ENCODE data around the gene TSPO.

TSPO gene

DNA sequence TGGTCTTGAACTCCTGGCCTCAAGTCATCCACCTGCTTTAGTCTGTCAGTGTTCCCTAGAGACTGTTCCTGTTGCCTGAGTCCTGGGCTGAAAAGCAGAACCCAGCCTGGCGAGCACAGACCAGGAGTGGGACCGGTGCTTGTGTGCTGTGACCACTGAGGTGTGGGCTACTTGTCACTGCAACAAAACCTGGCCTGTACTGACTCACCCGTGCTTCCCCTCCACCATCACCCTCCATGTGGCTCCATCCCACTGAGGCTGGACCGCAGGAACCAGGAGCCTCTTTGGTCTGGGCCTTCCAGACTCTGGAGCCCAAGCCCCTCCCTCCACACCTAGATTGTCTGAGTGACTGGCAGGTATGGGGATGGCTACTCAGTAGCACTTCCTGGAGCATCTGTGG lies 16.8 kb upstream of the TSPO start:
- TF ChIP-seq CREB1 (IDR thresholded peaks at IDR 0.05; ENCODE audit: low read depth) = no peak
- no peak for TF ChIP-seq RAD21 (IDR thresholded peaks at IDR 0.05; ENCODE audit: low read depth)
- TF ChIP-seq CEBPB (IDR thresholded peaks at IDR 0.05) = no peak
- TF ChIP-seq, protein P1, sequence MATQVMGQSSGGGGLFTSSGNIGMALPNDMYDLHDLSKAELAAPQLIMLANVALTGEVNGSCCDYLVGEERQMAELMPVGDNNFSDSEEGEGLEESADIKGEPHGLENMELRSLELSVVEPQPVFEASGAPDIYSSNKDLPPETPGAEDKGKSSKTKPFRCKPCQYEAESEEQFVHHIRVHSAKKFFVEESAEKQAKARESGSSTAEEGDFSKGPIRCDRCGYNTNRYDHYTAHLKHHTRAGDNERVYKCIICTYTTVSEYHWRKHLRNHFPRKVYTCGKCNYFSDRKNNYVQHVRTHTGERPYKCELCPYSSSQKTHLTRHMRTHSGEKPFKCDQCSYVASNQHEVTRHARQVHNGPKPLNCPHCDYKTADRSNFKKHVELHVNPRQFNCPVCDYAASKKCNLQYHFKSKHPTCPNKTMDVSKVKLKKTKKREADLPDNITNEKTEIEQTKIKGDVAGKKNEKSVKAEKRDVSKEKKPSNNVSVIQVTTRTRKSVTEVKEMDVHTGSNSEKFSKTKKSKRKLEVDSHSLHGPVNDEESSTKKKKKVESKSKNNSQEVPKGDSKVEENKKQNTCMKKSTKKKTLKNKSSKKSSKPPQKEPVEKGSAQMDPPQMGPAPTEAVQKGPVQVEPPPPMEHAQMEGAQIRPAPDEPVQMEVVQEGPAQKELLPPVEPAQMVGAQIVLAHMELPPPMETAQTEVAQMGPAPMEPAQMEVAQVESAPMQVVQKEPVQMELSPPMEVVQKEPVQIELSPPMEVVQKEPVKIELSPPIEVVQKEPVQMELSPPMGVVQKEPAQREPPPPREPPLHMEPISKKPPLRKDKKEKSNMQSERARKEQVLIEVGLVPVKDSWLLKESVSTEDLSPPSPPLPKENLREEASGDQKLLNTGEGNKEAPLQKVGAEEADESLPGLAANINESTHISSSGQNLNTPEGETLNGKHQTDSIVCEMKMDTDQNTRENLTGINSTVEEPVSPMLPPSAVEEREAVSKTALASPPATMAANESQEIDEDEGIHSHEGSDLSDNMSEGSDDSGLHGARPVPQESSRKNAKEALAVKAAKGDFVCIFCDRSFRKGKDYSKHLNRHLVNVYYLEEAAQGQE (IDR thresholded peaks at IDR 0.05; ENCODE audit: low read depth) = no peak
- TF ChIP-seq, protein P2, sequence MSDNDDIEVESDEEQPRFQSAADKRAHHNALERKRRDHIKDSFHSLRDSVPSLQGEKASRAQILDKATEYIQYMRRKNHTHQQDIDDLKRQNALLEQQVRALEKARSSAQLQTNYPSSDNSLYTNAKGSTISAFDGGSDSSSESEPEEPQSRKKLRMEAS (IDR thresholded peaks at IDR 0.05) = no peak
- no peak for TF ChIP-seq EP300 (IDR thresholded peaks at IDR 0.05; ENCODE audit: borderline replicate concordance)
- TF ChIP-seq FOXM1 (IDR thresholded peaks at IDR 0.05; ENCODE audit: borderline replicate concordance, low read depth) = no peak

DNA sequence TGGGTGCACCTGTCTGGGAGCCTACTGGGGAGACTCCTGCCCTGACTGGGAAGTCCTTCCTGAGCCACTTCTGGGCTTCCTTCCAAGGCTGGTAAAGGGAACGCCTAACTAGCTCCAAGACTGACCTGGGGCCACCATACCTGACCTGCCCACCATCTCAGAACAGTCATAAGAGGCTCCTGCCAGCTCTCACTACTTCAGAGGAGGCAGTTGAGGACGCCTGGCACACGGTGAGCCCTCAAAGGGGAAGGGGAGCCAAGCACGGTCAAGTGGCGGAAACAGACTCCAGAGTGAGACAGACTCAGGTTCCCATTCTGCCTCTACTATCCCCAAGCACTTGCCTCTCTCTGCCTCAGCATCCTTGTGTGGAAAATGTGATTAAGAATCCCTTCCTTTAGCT lies 15.8 kb upstream of the TSPO start:
- no peak for TF ChIP-seq RAD21 (IDR thresholded peaks at IDR 0.05; ENCODE audit: low read depth)
- no peak for TF ChIP-seq CEBPB (IDR thresholded peaks at IDR 0.05)
- TF ChIP-seq ZBTB7A (IDR thresholded peaks at IDR 0.05; ENCODE audit: low read depth) = no peak
- TF ChIP-seq, protein P2 (IDR thresholded peaks at IDR 0.05) = no peak
- no peak for TF ChIP-seq CREB1 (IDR thresholded peaks at IDR 0.05; ENCODE audit: low read depth)
- TF ChIP-seq, protein P3, sequence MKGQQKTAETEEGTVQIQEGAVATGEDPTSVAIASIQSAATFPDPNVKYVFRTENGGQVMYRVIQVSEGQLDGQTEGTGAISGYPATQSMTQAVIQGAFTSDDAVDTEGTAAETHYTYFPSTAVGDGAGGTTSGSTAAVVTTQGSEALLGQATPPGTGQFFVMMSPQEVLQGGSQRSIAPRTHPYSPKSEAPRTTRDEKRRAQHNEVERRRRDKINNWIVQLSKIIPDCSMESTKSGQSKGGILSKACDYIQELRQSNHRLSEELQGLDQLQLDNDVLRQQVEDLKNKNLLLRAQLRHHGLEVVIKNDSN (IDR thresholded peaks at IDR 0.05) = no peak

DNA sequence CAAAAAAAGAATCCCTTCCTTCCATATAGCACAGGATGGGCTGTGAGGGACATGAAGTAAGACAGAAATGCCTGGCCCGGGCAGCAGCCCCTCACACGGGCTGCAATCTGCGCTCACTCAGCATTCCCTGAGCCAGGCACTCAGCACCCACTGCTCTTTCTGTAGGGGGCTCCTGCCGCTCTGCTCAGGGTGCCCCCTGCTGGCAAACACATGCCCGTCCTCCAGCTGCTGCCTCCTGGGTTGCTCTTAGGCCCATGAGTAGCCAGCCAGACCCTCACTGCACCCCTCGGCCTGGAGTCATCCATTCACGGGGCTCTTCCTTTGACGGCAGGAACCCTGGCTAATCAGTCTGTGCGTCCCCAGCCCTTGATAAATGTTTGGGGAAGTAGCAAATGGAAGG lies 15.1 kb upstream of the TSPO start:
- TF ChIP-seq, protein P2 (IDR thresholded peaks at IDR 0.05) = no peak
- TF ChIP-seq RAD21 (IDR thresholded peaks at IDR 0.05; ENCODE audit: low read depth) = peak; percentile 48; the same call in 1 of the 2 replicates

DNA sequence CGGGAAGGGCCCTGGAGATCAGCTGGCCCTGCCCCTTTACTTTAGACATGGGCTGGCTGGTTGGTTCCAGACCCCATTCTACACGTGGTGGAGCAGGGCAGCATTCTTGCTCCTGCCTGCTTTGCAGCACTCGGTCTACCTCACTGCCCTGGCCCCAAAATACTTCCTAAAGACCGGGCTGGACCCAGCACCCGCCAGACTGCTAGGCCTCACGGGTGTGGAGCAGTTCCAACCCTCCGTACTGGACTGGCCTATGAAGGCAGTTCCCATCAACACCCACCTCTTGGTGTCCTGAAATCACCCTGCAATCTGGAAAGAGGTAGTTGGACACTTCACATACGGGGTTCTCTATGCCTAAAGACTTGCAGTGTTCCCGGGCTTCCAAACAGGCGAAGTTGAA lies 14.6 kb upstream of the TSPO start:
- TF ChIP-seq, protein P2 (IDR thresholded peaks at IDR 0.05) = no peak
- TF ChIP-seq YY1 (IDR thresholded peaks at IDR 0.05; ENCODE audit: low read depth) = no peak
- TF ChIP-seq TCF12 (IDR thresholded peaks at IDR 0.05; ENCODE audit: low read depth) = no peak
- TF ChIP-seq EGR1 (IDR thresholded peaks at IDR 0.05) = no peak
- TF ChIP-seq, protein P3 (IDR thresholded peaks at IDR 0.05) = no peak
- TF ChIP-seq EP300 (IDR thresholded peaks at IDR 0.05; ENCODE audit: borderline replicate concordance) = no peak
- no peak for TF ChIP-seq FOXM1 (IDR thresholded peaks at IDR 0.05; ENCODE audit: borderline replicate concordance, low read depth)
- TF ChIP-seq ZBTB7A (IDR thresholded peaks at IDR 0.05; ENCODE audit: low read depth) = no peak
- TF ChIP-seq TAF1 (IDR thresholded peaks at IDR 0.05; ENCODE audit: low read depth) = no peak
- no peak for TF ChIP-seq RAD21 (IDR thresholded peaks at IDR 0.05; ENCODE audit: low read depth)
- no peak for TF ChIP-seq CREB1 (IDR thresholded peaks at IDR 0.05; ENCODE audit: low read depth)

DNA sequence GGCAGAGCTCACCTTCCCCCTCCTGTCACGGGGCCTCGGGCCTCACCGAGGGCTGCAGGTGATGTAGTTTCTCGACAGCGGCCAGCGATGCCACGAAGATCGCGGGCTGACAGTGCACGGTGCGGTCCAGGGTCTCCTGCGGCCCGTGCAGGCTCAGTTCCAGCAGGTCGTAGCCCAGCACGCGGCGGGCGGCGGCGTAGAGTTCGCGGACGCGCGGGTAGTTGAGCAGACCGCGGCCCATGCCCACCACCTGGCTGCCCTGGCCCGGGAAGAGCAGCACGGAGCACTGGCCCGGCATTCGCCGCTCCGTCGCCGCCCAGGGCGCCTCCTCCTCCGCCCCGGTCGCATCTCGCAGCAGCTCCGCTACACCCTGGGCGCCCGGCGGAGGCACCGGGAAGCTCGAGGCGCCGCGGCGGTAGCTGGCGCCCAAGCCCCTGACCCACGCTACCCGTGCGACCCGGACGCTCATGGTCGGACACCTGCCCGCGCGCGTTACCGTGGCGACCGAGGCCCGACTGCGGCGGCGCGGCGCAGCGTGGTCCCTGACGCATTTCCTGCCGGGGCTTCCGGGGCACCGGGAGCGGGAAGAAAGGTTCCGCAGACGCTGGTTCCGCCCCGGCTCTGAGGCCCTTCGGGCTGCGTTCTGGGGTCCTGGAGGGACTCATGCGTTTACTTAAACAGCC lies 8.3 kb upstream of the TSPO start, which contains the start of gene MCAT:
Gene MCAT, minus strand, starts transcription at position 519 of the 683 bp plus-strand sequence. Its CDS starts 50 bp downstream, at position 469.
- TF ChIP-seq TCF12 (IDR thresholded peaks at IDR 0.05; ENCODE audit: low read depth) = peak; percentile 75; the same call in 1 of the 2 replicates
- no peak for TF ChIP-seq CEBPB (IDR thresholded peaks at IDR 0.05)
- 0 out of 2 replicates have a peak, but pooled peaks have one; percentile 19 for TF ChIP-seq TEAD4 (IDR thresholded peaks at IDR 0.05)
- TF ChIP-seq NFIC (IDR thresholded peaks at IDR 0.05) = 0 out of 2 replicates have a peak, but pooled peaks have one; percentile 10
- TF ChIP-seq EGR1 (IDR thresholded peaks at IDR 0.05) = no peak
- TF ChIP-seq EP300 (IDR thresholded peaks at IDR 0.05; ENCODE audit: borderline replicate concordance) = 0 out of 2 replicates have a peak, but pooled peaks have one; percentile 41
- TF ChIP-seq YY1 (IDR thresholded peaks at IDR 0.05; ENCODE audit: low read depth) = peak; percentile 65
- TF ChIP-seq RAD21 (IDR thresholded peaks at IDR 0.05; ENCODE audit: low read depth) = no peak
- 0 out of 2 replicates have a peak, but pooled peaks have one; percentile 29 for TF ChIP-seq CREB1 (IDR thresholded peaks at IDR 0.05; ENCODE audit: low read depth)
- TF ChIP-seq, protein P1 (IDR thresholded peaks at IDR 0.05; ENCODE audit: low read depth) = no peak
- TF ChIP-seq, protein P3 (IDR thresholded peaks at IDR 0.05) = peak; percentile 69
- peak; percentile 93 for TF ChIP-seq TAF1 (IDR thresholded peaks at IDR 0.05; ENCODE audit: low read depth)
- peak; percentile 92 for TF ChIP-seq ZBTB7A (IDR thresholded peaks at IDR 0.05; ENCODE audit: low read depth)
- no peak for TF ChIP-seq FOXM1 (IDR thresholded peaks at IDR 0.05; ENCODE audit: borderline replicate concordance, low read depth)
- TF ChIP-seq, protein P2 (IDR thresholded peaks at IDR 0.05) = peak; percentile 63; the same call in 1 of the 2 replicates
